NOMO-1 treated with dmso at 0.1 percent for 144 hours (cell line): ENCODE measurements around the gene RBMXL3.

Experiments
- DNase-seq: peaks from one replicate; lab custom pipeline; 2025; ENCODE audit not compliant: unreplicated experiment; lab: John Stamatoyannopoulos, UW

Gene RBMXL3

DNA sequence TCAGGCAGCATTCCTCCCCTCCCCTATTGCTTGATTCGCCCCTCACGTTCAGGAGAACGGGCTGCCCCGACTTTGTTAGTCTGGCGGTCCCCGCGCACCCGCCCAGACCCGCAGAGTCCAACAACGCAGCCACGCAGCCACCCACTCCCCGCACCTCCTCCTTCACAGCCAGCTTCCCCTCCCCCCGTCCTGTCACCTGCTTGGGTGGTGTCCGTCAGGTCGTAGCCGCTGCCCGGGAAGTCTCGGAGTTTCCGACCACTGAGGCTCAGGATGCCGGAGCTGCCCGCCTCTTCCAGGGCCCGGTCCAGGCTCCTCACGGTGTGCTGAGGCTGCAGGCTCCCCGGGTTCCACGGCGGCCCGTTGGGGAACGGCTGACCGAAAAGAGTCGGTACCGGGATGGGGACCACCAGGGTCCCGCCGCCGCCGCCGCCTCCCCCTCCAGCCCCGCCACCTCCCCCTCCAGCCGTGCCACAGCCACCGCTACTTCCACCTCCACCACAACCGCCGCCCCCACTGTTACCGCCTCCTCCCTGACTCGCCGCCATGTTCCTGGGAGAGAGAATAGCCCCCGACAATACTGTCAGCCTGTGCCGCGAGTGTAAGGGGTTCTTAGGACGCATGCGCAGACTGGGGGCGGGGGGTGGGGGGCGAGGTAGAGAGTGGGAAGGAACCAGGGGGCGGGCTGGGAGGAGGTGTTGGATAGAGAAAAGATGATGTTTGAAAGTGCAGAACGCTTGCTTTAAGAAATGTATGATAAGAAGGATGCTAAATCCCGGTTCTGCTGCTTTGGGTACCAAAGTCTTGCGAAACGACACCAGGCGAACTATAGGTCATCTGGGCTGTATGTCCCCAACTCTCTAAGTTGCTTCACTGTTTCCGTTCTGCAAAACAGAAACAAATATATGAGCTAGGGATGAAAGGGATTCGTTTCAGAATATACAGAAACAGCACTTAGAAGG lies 44.6 kb downstream of the RBMXL3 start, which contains the start of gene LRCH2:
TSS of gene LRCH2 (minus strand) at position 600 of the 959 bp plus-strand sequence. CDS start at position 545, 55 bp downstream.
- no peak for DNase-seq

DNA sequence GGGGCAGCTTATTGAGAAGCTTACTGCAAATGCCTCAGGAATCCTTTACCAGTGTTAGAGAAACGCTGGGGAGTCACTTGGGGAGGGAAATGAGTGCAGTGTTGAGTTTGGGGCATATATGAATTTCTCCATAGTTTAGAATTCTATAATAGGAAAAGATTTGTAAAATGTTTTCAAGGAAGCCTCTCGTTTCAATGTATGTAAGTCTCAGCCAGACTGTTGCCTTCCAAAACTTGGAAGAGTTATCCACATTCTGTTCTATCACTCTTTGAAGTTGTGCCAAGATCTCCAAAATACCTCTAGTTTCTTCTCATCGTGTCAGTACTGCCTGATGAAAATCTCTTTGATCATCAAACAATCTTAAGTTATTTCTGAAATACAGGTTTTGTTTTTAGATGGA lies 45.3 kb downstream of the RBMXL3 start:
- DNase-seq: no peak

DNA sequence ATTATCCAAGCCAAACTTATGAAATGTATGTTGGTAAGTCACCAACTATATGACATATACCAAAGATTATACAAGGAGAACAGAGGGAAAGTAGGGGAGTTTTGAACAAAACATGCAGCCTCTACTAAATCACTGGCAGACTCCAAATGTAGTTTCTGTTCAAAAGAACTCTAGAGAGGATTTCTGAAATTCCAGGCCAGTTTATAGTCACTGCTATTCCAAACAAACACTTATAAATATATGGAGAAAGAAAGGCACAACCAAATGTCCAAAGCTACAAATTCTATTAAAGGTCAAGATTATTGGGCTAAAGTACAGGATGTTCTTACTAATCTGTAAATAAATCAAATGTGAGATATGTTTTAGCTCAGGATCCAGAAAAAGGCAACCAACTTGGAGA lies 47.4 kb downstream of the RBMXL3 start:
- DNase-seq: no peak

DNA sequence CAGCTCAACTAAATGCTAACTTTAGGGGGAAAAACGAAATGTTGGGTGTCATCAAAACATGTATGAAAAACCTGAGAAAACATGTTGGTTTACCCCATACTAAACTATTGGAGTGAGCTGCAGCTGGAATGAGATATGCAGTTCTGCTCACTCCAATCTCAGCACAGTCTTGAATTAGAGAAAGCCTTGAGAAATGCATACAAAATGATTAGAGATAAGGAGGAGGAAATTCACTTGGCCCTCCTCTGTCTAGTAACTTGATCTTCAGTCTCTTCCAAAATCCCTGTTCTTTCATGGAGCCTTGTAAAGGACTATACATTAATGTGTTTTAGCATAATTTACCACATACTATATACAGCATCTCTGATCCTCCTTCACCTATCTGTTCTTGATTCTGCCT lies 47.8 kb downstream of the RBMXL3 start:
- no peak for DNase-seq
